ENCODE data around the gene SLC29A4.

SLC29A4 gene

DNA sequence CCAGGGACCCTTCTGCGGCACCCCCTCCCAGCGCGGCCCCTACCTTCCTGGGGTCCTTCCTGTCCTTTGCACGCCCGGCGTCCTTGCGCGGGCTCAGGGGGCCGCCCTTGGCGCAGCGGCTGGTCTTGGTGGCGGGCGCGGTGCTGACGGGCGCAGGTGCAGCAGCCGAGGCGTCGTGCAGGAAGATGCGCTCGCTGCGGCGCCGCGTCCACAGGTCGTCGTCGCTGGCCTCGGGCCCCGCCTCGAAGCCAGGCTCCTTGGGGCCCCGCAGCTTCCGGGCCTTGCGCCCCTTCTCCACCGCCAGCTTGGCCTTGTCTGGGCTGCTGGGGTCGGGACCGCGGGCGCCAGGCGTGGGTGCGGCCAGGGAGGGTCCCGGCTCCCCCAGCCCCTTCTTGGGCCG is 49.8 kb downstream of the SLC29A4 start:
- DNase-seq: no peak

DNA sequence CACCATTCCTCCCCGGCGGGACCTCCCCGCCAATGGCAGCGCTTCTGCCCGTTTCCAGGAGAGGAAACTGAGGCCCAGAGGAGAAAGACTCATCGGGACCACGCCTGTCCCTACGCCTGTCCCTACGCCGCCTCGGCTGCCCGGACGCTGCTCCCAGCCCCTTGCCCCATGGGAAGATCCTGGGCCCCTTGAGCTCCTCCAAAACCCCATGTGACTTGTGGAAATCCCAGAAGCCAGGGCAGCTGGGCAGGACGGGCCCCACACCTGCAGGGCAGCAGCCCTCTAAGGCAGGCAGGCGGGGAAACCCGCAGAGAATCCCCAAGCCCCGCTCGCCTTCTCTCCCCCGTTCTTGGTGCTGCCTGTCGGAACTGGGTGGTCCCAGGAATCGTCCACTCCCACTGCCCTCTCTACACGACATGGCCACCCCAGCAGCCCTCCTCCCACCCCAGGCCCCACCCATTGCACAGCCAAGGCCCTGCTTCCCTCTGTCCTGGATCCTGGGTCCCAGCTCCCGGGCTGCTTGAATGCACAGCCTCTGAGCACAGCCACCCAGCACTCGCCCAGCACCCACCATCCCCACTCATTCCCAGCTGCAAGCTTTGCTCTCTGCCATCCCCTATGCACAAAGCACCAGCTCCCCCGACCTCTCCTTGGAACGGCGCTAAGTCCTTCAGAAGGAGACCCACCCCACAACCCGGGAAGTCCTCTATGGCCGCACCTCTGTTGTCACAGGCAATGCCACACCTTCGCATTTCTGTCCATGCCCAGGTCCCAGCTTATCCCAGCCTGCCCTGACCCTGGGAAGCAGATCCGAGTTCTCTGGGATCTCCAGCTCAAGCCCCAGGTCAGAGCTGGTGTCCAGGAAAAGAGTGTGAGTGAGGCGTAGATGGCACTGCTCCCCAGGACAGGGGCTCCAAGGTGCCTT is 50.6 kb downstream of the SLC29A4 start:
- no peak for DNase-seq

DNA sequence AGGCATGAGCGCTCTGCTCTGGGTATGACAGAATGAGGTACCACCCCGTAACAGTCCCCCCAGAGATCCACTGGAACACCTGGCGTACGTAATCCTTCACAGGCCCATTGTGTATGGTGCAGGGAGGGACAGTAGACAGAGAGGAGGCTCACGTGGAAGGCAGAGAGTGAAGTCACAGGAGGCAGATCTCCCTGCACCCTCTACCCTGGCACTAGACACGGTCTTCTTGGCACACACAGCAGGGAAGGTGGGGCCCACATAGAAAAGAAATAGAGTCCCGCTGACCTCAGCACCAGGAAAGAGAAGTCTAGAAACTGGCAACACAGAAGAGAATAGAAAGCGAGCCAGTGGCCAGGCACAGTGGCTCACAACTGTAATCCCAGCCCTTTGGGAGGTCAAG is 51.9 kb downstream of the SLC29A4 start:
- DNase-seq: no peak

DNA sequence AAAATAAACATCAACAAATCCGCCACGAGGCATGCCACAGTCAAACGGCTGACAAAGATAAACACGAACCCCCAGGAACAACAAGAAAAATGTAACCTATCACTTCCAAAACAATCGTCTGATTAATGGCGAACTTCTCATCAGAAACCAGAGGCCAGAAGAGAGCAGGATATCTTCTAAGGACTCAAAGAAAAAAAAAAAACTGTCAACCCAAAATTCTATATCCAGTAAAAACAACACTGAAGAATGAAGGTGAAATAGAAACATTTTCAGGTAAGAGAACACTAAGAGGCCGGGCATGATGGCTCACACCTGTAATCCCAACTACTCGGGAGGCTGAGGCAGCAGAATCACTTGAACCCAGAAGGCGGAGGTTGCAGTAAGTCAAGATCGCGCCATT is 54.3 kb downstream of the SLC29A4 start:
- DNase-seq: no peak

DNA sequence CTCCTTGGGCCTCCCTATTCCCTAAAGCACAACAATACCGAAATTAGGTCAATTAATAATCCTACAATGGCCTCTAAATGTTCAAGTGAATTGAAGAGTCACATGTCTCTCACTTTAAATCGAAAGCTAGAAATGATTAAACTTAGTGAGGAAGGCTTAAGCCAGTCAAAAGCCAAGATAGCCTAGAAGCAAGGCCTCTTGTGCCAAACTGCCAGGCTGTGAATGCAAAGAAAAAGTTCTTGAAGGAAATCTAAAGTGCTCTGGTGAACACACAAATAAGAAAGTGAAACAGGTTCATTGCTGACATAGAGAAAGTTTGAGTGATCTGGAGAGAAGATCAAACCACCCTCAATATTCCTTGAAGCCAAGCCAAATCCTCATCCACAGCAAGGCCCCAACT is 57.2 kb downstream of the SLC29A4 start:
- DNase-seq: no peak

DNA sequence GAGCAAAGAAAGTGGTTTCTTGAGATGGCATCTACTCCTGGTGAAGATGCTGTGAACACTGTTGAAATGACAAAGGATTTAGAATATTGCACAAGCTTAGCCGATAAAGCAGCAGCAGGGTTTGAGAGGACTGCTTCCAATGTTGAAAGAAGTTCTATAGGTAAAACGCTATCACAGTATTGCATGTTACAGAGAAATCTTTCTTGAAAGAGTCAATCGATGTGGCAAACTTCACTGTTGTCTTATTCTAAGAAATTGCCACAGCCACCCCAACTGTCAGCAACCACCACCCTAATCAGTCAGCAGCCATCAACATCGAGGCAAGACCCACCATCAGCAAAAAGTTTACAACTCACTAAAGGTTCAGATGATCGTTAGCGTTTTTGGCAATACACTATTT is 59.9 kb downstream of the SLC29A4 start:
- no peak for DNase-seq

DNA sequence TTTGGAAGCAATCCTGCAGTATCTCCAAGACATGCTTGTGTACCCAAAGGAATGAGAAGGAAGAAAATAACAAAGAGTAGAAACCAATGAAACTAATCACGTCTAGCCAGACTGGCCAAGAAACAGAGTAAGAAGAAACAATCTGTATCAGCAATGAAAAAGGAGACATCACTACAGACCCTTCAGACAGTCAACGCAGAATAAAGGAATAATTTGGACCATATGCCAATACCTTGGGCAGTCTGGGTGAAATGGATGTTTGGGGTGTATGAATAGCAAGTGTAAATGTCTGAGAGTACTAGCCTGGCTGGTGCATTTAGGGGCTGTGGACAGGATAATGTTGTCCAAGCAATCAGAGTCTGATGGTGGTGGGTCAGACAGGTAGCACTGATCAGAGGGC is 61.1 kb downstream of the SLC29A4 start:
- no peak for DNase-seq

DNA sequence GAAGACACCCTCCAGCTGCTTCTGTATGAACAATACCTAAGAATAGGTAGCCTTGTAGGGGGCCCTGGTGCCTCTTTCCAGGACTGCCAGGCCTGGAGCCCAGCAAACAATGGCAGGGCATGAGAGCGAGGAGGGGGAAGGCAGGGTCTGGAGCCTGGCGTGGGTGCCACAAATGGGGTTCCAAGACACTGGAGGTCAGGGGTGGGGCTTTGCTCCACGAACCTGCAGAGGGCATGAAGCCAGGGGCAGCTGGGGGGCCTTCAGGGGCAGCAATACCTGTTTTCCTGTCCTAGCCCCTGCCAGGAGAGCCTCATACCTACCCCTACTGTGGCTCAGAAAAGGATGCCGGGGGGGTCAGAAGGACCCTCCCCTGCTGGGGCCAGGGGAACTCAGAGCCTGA is 61.6 kb downstream of the SLC29A4 start:
- DNase-seq: no peak

DNA sequence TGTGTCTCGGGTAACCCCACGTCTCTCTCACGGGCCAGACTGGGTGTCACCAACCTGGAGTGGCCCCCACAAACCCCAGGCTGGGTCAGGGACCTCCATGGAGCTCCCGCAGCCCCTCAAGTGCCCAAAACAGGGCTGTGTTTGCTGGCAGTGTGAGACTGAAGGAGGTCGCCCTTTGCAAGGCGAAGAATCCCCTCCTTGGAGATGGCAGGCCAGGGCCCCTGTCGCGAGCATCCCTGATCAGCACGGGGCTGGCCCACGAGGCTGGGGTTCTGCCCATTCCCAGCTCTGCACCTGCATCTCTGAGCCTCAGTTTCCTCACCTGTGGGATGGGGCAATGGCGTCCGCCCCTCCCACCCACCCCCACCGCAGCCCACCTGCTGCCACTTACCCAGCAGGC is 62.4 kb downstream of the SLC29A4 start:
- no peak for DNase-seq

DNA sequence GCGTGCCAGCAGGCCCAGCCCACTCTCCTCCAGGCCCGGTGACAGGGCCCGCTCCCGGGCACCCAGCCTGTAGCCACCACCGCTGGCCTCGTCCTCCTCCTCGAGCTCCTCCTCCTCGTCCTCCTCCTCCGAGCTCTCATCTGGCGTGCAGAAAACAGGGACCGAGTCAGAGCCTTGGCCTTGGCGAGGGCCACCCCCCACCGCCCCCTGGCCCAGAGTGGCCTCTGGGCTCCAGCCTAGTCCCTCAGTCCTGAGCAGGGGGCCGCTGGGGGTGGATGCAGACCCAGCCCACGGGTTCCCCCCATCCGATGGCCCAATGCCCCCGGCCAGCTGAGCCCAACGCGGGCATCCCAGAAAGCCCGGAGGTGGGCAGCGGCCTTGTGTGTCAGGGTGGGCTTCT is 62.9 kb downstream of the SLC29A4 start:
- no peak for DNase-seq

DNA sequence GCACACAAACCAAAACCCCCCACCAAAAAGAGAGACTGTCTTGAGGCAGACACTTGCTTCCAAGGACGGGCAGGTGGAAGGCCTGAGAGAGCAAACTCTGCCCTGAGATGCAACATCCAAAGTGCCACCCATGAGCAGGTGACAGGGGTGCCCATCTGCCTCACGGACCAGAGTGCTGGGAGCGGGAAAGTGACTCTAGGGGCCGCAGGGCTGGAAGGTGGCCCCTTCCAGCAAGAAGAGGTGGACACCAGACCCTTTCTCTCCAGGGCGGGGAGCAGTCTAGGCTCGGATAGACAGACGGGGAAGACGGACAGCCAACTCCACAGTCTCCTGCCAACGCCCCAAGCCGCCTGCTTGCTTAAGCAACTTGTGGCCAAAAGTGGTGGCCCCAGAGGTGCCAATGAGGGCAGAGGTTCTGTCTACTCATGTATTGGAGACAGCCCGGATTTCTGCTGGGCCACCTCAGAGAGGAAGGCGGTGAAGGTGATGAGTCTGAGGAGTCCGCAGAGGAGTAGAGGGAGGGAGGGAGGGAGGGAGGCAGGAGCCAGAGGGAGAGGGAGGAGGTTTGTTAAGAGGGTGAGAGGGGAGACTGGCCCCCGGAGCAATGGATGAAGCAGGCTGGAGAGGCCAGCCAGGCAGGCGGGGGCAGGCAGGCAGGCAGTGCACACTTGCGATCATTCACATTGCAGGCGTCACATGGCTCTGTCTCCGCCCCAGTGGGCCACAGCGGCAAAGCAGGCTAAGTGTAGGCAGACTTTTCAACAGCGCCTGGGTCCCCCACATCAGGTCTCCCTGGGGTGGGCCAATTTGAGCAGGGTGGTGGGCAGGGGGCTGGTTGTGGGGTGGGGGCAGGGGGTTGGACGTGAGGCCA is 65.6 kb downstream of the SLC29A4 start:
- no peak for DNase-seq

DNA sequence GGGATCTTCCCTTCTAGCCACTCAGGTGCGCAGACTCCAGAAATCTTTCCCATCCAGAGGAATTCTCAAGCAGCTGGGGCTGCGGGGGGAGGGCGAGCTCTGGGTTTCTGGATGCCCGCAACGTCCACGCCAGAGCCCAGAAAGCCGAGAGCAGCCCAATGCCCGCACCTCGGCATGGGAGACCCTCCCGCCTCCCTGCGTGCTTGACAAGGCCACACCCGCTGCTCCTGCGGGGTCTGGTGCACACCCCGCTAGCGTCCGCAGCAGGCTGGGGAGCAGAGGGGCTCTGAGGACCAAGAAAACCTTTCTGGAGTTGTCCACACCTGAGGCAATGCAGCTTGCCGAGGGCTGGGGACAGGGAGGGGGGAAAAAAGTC is 66.2 kb downstream of the SLC29A4 start:
- DNase-seq: no peak

DNA sequence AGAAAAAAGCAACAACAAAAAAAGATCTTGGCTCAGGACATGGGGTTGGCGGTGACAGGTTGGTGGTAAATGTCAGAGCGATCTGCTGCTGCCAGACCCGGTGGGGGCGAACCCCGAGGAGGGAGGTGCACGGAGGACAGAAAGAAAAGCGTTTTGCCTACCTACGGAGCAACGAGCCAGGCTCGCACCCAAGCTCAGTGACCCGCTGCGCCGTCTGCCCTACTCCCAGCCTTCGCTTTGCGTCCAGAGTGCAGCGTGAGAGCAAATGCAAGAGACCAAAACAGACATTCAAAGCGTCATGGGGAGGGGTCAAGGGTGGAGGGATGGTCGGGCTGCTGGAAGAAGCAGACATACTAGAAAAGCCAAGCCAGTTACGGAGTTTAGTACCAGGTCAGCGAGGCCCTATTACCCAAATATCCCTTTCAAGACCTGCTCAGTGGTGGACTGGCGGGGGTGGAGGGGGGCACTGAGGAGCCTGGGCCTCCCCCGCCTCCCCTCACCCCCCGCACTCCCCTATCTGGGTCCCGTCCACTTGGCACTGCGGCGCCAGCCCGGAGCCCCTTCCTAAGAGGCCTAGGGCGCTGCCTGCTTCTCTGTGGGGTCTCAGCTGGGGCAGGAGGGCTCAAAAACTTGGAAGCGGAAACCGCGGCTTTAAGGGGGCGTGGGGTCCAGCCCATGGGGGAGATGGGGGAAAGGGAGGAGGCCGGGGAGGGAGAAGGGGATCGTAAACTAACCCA is 66.9 kb downstream of the SLC29A4 start:
- DNase-seq: no peak

DNA sequence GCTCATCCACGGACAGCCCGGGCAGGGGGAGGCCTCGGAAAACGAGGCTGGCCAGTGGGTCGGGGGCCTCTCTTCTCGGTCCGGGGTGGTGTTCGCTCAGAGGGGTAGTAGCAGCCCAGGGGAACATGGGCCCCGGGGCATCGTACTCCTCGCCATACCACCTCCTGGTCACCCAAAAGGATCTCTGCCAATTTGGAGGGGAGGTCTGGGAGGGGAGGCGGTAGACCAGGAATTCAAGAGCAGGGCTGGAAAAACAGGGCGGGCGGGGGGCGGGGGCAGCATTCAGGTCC is 67.4 kb downstream of the SLC29A4 start:
- no peak for DNase-seq

DNA sequence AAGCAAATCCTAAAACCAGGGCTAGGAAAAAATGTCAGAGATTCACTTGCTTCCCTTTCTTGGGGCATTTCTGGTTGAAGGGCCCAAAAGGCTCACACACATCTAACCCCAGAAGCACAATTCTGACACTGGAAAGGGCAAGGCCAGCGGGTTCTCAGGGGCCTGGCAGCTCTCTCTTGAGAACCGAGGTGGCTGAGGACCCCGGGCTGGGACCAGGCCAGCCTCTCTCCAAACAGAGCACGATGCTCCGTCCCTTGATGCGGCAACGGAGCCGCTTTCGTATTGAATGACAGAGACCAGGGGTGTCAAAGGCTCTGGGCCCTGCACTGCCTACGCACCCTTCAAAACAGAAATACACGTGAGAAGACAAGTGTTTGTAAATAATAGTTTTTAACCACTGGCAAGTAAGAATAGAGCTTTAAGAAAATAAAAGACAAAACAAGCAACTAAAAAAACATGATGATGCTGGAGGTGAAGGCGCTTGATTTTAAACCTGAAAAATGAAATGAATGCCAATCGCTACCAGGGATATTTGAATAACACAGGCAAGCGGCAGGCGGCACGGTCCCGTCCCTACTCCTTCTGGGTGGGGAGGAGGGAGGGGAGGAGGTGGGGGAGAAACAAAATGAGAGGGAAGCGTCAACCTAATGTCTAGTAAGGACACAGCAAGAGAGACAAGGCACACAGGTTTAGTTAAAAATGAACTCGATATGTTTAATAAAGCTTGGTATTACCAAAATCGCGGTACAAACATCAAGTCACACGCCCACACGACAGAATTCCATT is 68.0 kb downstream of the SLC29A4 start:
- DNase-seq: no peak

DNA sequence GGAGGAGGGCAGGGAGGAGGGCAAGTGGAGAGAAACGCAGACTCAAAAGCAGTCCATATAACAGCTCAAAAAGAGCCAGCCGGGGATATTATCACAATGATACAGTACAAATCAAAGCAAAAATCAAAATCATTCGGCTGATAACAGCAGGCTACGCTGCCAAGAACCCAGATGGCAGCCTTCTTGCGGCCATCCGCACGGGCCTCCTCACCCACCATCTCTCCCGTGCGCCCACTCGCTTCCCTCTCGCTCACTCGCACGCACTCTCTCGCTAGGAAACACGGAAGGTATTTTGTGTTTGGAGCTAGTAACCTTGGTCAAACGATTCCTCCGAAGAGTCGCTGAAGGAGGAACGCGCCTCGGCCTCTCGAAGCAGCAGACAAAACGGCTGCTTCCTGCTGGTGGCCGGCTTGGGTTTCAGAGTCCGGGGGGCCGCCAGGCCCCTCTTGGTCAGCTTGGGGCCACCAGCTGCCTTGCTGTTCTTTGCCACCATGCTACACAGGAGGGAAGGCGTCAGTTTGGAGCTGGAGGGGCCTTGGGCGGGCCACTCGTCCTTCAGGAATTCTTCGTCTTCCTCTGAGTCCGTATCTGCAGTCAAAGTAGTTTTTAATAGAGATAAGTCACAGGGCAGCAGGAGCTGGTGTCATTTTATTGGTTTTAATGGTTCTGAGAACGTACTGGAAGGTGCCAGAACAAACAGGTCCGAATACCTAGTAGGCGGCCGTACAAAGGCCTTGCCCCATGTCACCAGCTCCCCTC is 68.9 kb downstream of the SLC29A4 start:
- peak; percentile 9 for DNase-seq

DNA sequence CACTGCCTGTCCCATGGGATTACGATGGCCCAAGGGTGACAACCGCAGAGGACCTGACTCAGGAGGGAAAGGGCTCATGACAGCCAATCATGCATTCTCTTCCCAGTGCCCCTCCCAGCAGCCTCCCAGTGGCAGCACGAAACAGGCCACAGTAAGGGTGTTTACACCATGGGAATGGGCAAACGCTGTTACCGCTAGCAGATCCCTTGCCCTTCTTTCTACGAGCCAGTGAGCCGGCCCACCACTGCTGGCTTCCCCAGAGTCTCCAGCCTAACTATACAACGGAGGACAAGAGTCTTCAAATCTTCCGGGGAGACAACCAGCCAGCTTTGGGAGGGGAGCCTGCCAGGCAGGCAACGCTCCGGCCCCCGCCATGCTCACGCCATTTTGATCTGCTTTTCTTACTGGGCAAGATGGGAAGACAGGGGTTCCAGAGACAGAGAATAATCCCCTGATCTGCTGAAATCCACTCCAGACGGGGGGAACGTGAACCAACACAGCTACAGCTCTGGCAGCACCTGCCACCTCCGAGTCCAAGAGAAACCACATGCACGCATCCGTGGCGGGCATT is 69.8 kb downstream of the SLC29A4 start:
- no peak for DNase-seq

DNA sequence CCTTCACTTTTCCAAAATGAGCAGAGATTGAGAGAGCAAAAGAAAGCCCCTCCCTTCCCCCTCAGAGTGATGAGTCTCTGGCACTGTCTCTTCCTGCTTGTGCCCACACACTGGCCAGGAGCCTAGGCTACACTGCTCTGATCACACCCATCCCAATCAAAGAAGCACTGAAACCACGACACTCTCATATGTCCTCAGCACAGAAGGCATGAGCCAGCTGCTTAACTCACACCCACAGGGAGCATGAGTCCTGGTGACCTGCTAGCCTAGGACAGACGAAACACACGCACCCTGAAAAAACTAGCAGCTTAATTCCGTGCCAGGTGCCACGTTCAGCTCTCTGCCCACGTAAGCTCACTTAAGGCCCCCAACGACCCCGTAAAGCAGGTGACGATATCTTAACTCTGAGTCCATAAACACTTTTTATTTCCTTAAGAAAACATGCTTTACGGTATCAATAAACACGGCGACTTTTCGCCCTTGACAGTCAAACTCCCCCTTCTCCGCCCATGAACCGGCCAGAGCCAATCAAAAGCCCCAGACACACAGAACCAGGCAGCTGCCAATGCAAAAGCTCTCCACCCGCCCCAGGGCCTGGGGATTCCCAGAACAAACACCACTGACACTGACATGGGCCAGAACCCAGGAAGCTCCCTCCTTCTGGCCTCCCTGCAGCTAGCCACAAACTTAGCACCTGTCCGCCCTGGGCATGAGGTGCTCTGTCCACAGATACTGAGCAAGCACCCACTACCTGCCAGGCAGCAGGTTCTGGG is 71.9 kb downstream of the SLC29A4 start:
- DNase-seq: peak; percentile 14
